Tibial nerve (tissue), 4 donors: ENCODE data around the gene PPP1R18. TPM values are rescaled to one million over a fixed set of nuclear protein-coding genes. Genes with fewer than 3 reads are reported as not detected.

ENCODE experiments used
- DNase-seq, 2 donors: peaks; one replicate each; pipeline ENCODE4 v3.0.0-alpha.2; 2019; ENCODE audit warnings: low spot score in 2 of 2
- H3K27ac ChIP-seq, 4 donors: fragments of 200-600 bp; sonication (generic) in 3 of 4; one replicate each; pipeline ENCODE4 v1.5.1; 2017 to 2019; ENCODE audit warnings: mild to moderate bottlenecking in 1 of 4
- H3K27me3 ChIP-seq, 2 donors: fragments of 200-600 bp; sonication (generic) in 1 of 2; one replicate each; pipeline versions ENCODE4 v1.5.1 to v1.6.0; 2017 to 2019
- H3K36me3 ChIP-seq, 3 donors: fragments of 200-600 bp; sonication (generic); one replicate each; pipeline ENCODE4 v1.5.1; 2018 to 2019
- H3K4me1 ChIP-seq, 4 donors: fragments of 200-600 bp; sonication (generic) in 3 of 4; one replicate each; pipeline ENCODE4 v1.5.1; 2017 to 2019
- H3K4me3 ChIP-seq, 4 donors: fragments of 200-600 bp; sonication (generic) in 3 of 4; one replicate each; pipeline ENCODE4 v1.5.1; 2017 to 2019; ENCODE audit warnings: mild to moderate bottlenecking in 1 of 4, moderate library complexity in 1 of 4
- H3K9me3 ChIP-seq, 4 donors: fragments of 200-600 bp; sonication (generic) in 3 of 4; one replicate each; pipeline ENCODE4 v1.5.1; 2017 to 2019
- CTCF ChIP-seq, 5 experiments: fragments of 200-600 bp in 3 of 5; fragments of 450-650 bp in 2 of 5; sonication (generic) in 3 of 5; IDR thresholded peaks; one replicate each; pipeline ENCODE4 v1.5.1; 2016 to 2019; ENCODE audit warnings: antibody characterized with exemption in 5 of 5, mild to moderate bottlenecking in 3 of 5, moderate library complexity in 2 of 5
- EP300 ChIP-seq, 2 donors: sonication (generic); formaldehyde crosslinking; IDR thresholded peaks; one replicate each; pipeline ENCODE4 v1.6.1; 2017; ENCODE audit warnings: antibody characterized with exemption in 2 of 2, mild to moderate bottlenecking in 1 of 2
- POLR2A ChIP-seq, 2 donors: fragments of 450-650 bp; IDR thresholded peaks; one replicate each; pipeline ENCODE4 v1.6.1; 2017; ENCODE audit warnings: antibody characterized with exemption in 2 of 2, mild to moderate bottlenecking in 2 of 2, moderate library complexity in 2 of 2
- WGBS, 2 donors: methylation state at CpG; one replicate each; pipeline ENCODE4 v1.1.5; 2018; 5-methylcytosine and 5-hydroxymethylcytosine counted together
- total RNA-seq, 4 donors: library from RNA; depleted of rRNA; stranded (reverse); fragments of >200 nt; gene quantifications; one replicate each; pipeline ENCODE4 v1.1.0, GENCODE V29; 2016

The PPP1R18 gene
- total RNA-seq, 4 donors from 2014 or later, result 26.6 to 48.0 (median 35.5) TPM

GRCh38 chr6:30685157-30686008, 1.1 kb downstream of the PPP1R18 start:
- Histone ChIP-seq H3K27ac (peak overlapping the region; percentile 97 to 99 (median 98)), H3K4me3 (peak overlapping the region; percentile 73 to 92 (median 83)), H3K36me3 (peaks cover 0 to 7% (median 0%) of the 10 kb centered on the region in 3 donors), H3K4me1 (peaks cover 0 to 87% (median 65%) of the 10 kb centered on the region in 4 donors), H3K27me3 (no peaks in the 10 kb centered on the region), H3K9me3 (no peaks in the 10 kb centered on the region)
- TF ChIP-seq CTCF (IDR thresholded peaks at IDR 0.05) (no peak), POLR2A (IDR thresholded peaks at IDR 0.05) (no peak), EP300 (IDR thresholded peaks at IDR 0.05) (no peak)
- no peak for DNase-seq
- WGBS, 2 donors, result 10 to 11% methylated on average over 28 to 29 of the region's 29 CpGs

GRCh38 chr6:30684386-30685156, 1.9 kb downstream of the PPP1R18 start:
- Histone ChIP-seq H3K27me3 (no peaks in the 10 kb centered on the region), H3K36me3 (peaks cover 0 to 16% (median 0%) of the 10 kb centered on the region in 3 donors), H3K4me1 (peaks cover 0 to 87% (median 66%) of the 10 kb centered on the region in 4 donors), H3K9me3 (no peaks in the 10 kb centered on the region), H3K4me3 (peak overlapping the region; percentile 73 to 92 (median 83)), H3K27ac (peak overlapping the region; percentile 97 to 99 (median 98))
- peak in 1 of 2 donors; percentile 39 for DNase-seq
- TF ChIP-seq EP300 (IDR thresholded peaks at IDR 0.05) (no peak), POLR2A (IDR thresholded peaks at IDR 0.05) (no peak), CTCF (IDR thresholded peaks at IDR 0.05) (no peak)
- 5 to 9% methylated on average over 12 to 17 of the region's 21 CpGs for WGBS, 2 donors

- Histone ChIP-seq H3K4me3 (peak overlapping the region; percentile 73 to 92 (median 83)), H3K27ac (peak overlapping the region; percentile 97 to 99 (median 98)), H3K27me3 (no peaks in the 10 kb centered on the region), H3K36me3 (peaks cover 0 to 17% (median 0%) of the 10 kb centered on the region in 3 donors), H3K9me3 (no peaks in the 10 kb centered on the region), H3K4me1 (peaks cover 0 to 87% (median 66%) of the 10 kb centered on the region in 4 donors)
- WGBS, 2 donors, result 2% methylated on average over 2 of the region's 2 CpGs
- no peak for DNase-seq
- TF ChIP-seq CTCF (IDR thresholded peaks at IDR 0.05) (no peak), EP300 (IDR thresholded peaks at IDR 0.05) (no peak), POLR2A (IDR thresholded peaks at IDR 0.05) (no peak)
Measured at GRCh38 chr6:30683980-30684338, 2.5 kb downstream of the PPP1R18 start.

- H3K36me3 ChIP-seq, result peaks cover 0 to 22% (median 3%) of the 10 kb centered on the region in 3 donors
- H3K27me3 ChIP-seq, result no peaks in the 10 kb centered on the region
- H3K4me1 ChIP-seq, result peaks cover 0 to 87% (median 62%) of the 10 kb centered on the region in 4 donors
- TF ChIP-seq POLR2A (IDR thresholded peaks at IDR 0.05) (no peak), CTCF (IDR thresholded peaks at IDR 0.05) (no peak), EP300 (IDR thresholded peaks at IDR 0.05) (no peak)
- 0 to 5% methylated on average over 7 of the region's 7 CpGs for WGBS, 2 donors
- H3K9me3 ChIP-seq, result no peaks in the 10 kb centered on the region
- peak overlapping the region; percentile 97 to 99 (median 98) for H3K27ac ChIP-seq
- H3K4me3 ChIP-seq, result peak overlapping the region; percentile 73 to 92 (median 83)
- no peak for DNase-seq
Measured at GRCh38 chr6:30683183-30683979, 3.1 kb downstream of the PPP1R18 start.
